ENCODE measurements around the gene RPL35A.
A peak's percentile ranks its signal among the peaks of the same experiment; 100 is the strongest.

RPL35A gene

DNA sequence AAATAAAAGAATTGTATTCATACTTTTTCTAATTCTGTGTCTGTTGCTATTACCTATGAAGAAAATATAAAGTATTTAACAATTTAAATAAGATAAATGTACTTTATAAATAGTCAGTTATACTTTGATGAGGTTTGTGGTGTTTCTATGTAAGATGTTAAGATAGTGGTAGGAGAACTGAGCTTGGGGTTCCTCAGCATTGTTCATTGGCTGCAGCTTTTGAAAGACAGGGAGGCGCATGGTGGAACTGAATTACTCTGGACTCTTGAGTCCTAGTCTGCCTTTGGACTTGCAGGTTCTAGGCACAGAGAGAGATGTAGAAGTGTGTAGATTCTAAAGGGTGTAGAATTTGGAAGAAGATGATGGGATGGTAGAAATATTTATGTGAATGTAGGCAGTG is 33.1 kb downstream of the RPL35A start:
- H3K4me3 ChIP-seq (ENCODE audit: low read length), result no peak overlapping the region
- DNase-seq (ENCODE audit: low read depth, low spot score), result peak; percentile 31

DNA sequence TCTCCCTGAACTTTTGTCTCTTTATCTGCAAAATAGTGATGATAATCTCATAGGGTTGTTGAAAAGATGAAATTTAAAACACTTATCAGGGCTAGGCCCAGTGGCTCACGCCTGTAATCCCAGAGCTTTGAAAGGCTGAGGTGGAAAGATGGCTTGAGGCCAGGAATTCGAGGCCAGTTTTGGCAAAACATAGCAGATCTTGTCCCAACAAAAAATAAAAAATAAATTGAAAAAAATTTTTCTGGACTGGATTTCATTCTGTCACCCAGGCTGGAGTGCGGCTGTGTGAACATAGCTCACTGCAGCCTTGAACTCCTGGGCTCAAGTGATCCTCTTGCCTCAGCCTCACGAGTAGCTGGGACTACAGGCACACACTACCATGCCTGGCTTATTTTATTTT is 39.7 kb downstream of the RPL35A start:
- H3K4me3 ChIP-seq (ENCODE audit: low read length), result no peak overlapping the region
- no peak for DNase-seq (ENCODE audit: low read depth, low spot score)

DNA sequence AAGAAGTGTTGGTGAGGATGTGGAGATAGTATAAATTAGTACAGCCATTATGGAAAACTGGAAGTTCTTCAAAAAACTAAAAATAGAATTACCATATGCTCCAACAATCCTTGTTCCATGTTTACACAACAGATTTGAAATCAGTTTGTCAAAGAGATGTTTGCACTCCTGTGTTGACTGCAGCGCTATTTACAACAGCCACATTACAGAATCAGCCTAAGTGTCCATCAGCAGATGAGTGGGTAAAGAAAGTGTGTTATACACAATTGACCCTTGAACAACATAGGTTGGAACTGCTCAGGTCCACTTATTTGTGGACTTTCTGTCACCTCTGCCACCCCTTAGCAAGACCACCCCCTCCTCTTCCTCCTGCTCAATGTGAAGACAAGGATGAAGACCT is 44.7 kb downstream of the RPL35A start:
- DNase-seq (ENCODE audit: low read depth, low spot score), result no peak
- H3K4me3 ChIP-seq (ENCODE audit: low read length), result no peak overlapping the region

DNA sequence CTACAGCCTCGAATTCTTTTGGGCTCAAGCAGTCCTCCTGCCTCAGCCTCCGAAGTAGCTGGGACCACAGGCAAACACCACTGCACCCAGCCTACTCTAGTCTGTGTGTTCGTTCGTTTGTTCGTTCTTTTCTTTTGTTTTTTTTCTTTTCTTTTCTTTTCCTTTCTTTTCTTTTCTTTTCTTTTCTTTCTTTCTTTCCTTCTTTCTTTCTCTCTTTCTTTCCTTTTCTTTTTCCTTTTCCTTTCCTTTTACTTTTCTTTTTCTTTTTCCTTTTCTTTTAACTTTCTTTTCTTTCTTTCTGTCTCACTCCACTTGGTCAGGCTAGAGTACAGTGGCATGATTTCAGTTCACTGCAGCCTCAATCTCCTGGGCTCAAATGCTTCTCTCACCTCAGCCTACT is 46.9 kb downstream of the RPL35A start:
- no peak overlapping the region for H3K4me3 ChIP-seq (ENCODE audit: low read length)
- no peak for DNase-seq (ENCODE audit: low read depth, low spot score)

DNA sequence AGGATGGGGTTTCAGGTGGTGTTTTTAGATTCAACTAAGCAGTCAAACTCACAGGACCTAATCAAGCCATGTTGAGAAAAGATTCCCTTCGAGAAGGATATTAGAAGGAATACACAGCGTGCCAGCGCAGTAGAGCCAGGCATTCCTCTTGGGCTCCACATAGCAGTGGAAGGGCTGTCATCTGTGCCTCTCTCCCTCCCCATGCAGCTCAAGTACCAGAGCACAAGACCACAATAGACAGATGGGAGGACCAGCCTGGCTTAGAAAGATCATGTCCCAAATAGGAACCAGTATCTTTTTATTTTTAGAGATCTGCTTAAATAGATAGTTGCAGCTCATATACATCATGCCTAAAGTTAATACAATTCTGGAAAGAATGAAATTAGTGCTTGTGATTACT is 47.9 kb downstream of the RPL35A start:
- DNase-seq (ENCODE audit: low read depth, low spot score), result no peak
- no peak overlapping the region for H3K4me3 ChIP-seq (ENCODE audit: low read length)

Measured in Jurkat, Clone E6-1 (cell line).